Thyroid gland (tissue), 4 donors: ENCODE measurements around the gene ARHGAP8.

Source experiments
- CTCF ChIP-seq, 6 experiments: fragments of 200-600 bp in 3 of 6; fragments of 450-650 bp in 3 of 6; sonication (generic) in 3 of 6; IDR thresholded peaks; one replicate each; pipeline ENCODE4 v1.5.1; 2016 to 2019; ENCODE audit warnings: antibody characterized with exemption in 6 of 6, mild to moderate bottlenecking in 2 of 6, inconsistent platforms in 1 of 6, moderate library complexity in 1 of 6
- POLR2A ChIP-seq, 2 donors: fragments of 450-650 bp; IDR thresholded peaks; one replicate each; pipeline ENCODE4 v1.6.1; 2017; ENCODE audit warnings: antibody characterized with exemption in 2 of 2, mild to moderate bottlenecking in 2 of 2, moderate library complexity in 1 of 2

- no peak for TF ChIP-seq CTCF (IDR thresholded peaks at IDR 0.05)
- TF ChIP-seq POLR2A (IDR thresholded peaks at IDR 0.05), result no peak
Measured at GRCh38 chr22:44732661-44733060, 19.7 kb upstream of the ARHGAP8 start.
